IMR-90 (cell line): ENCODE results near the gene EGF. TPM values are rescaled to one million over a fixed set of nuclear protein-coding genes. Genes with fewer than 3 reads are reported as not detected.

Source experiments
- ATAC-seq: fragments of 200-7000 bp; cut with Tn5 transposase; 2 replicates; pipeline ENCODE4 v1.9.1; 2020; ENCODE audit warnings: low read depth, mild to moderate bottlenecking, moderate library complexity
- BruUV-seq: library from RNA; stranded (reverse); fragments of 400-500 nt; replicated peaks from 2 replicates; lab custom pipeline; 2021; lab: Mats Ljungman, UMichigan
- CTCF ChIA-PET: fragments of 300-600 bp; formaldehyde crosslinking; extraction: SDS; loops from one replicate; lab custom pipeline; 2021; ENCODE audit warnings: antibody characterized with exemption; lab: Yijun Ruan, JAX
- POLR2A ChIA-PET: fragments of 300-600 bp; sonication (Branson Sonifier 250); formaldehyde crosslinking; loops from one replicate; lab custom pipeline; 2022; ENCODE audit warnings: antibody characterized with exemption; ENCODE audit not compliant: unreplicated experiment; lab: Charles Lee
- DNase-seq: peaks from one replicate; pipeline ENCODE4 v3.0.0; 2013
- H2AFZ ChIP-seq: replicated peaks from 2 replicates; pipeline ENCODE3; 2013; ENCODE audit warnings: low read length, mild to moderate bottlenecking; ENCODE audit not compliant: poor library complexity
- H2AK5ac ChIP-seq: 2 replicates; pipeline ENCODE4 v1.6.1; 2013; ENCODE audit warnings: low read depth, low read length, inconsistent platforms
- H2AK9ac ChIP-seq: replicated peaks from 2 replicates; pipeline ENCODE3; 2013; ENCODE audit warnings: mild to moderate bottlenecking, low read depth, low read length, moderate library complexity; ENCODE audit not compliant: poor library complexity
- H2BK120ac ChIP-seq: 2 replicates; pipeline ENCODE4 v1.6.1; 2013; ENCODE audit warnings: low read depth, low read length, inconsistent platforms
- H2BK15ac ChIP-seq: 3 replicates; pipeline ENCODE4 v1.6.1; 2013; ENCODE audit warnings: low read depth, low read length, inconsistent platforms
- H2BK20ac ChIP-seq: 2 replicates; pipeline ENCODE4 v1.6.1; 2013; ENCODE audit warnings: low read depth, mild to moderate bottlenecking, inconsistent platforms, low read length, moderate library complexity
- H2BK5ac ChIP-seq: 2 replicates; pipeline ENCODE4 v1.6.1; 2013; ENCODE audit warnings: mild to moderate bottlenecking, low read depth, low read length, inconsistent platforms; ENCODE audit not compliant: poor library complexity, severe bottlenecking
- H3K14ac ChIP-seq: replicated peaks from 2 replicates; pipeline ENCODE4 v1.6.1; 2013; ENCODE audit warnings: low read depth, low read length, inconsistent platforms
- H3K18ac ChIP-seq: 2 replicates; pipeline ENCODE4 v1.6.1; 2013; ENCODE audit warnings: low read depth, low read length, control low read depth
- H3K23ac ChIP-seq: 2 replicates; pipeline ENCODE4 v1.6.1; 2013; ENCODE audit warnings: low read depth, low read length, inconsistent platforms
- H3K27ac ChIP-seq: 2 replicates; pipeline ENCODE4 v1.5.1; 2013; ENCODE audit warnings: mild to moderate bottlenecking, control low read depth, low read length; ENCODE audit not compliant: insufficient read depth
- H3K27me3 ChIP-seq: 2 replicates; pipeline ENCODE4 v1.6.1; 2013; ENCODE audit warnings: low read length; ENCODE audit not compliant: control insufficient read depth, insufficient read depth
- H3K36me3 ChIP-seq: 2 replicates; pipeline ENCODE4 v1.6.1; 2013; ENCODE audit warnings: low read length, mixed read lengths; ENCODE audit not compliant: control insufficient read depth, insufficient read depth
- H3K4ac ChIP-seq: 2 replicates; pipeline ENCODE4 v1.6.1; 2013; ENCODE audit warnings: low read depth, low read length, inconsistent platforms
- H3K4me1 ChIP-seq: 2 replicates; pipeline ENCODE4 v1.6.1; 2013; ENCODE audit warnings: low read length, mixed read lengths; ENCODE audit not compliant: control insufficient read depth, insufficient read depth
- H3K4me2 ChIP-seq: 2 replicates; pipeline ENCODE4 v1.6.1; 2013; ENCODE audit warnings: low read depth, mild to moderate bottlenecking, control low read depth, low read length, moderate library complexity
- H3K4me3 ChIP-seq: 2 replicates; pipeline ENCODE4 v1.5.1; 2013; ENCODE audit warnings: low read depth, mild to moderate bottlenecking, control low read depth, low read length, moderate library complexity; ENCODE audit not compliant: insufficient read depth
- H3K56ac ChIP-seq: 2 replicates; pipeline ENCODE4 v1.6.1; 2013; ENCODE audit warnings: low read length, inconsistent platforms; ENCODE audit not compliant: insufficient read depth; ENCODE audit errors: extremely low read depth
- H3K79me1 ChIP-seq, 2 experiments: 2 replicates each; pipeline ENCODE4 v1.6.1; 2013; ENCODE audit warnings: low read length in 2 of 2, inconsistent platforms in 1 of 2, low read depth in 1 of 2
- H3K9ac ChIP-seq: 2 replicates; pipeline ENCODE4 v1.6.1; 2013; ENCODE audit warnings: low read depth, low read length, control low read depth
- H3K9me1 ChIP-seq: 2 replicates; pipeline ENCODE4 v1.6.1; 2013; ENCODE audit warnings: low read length, inconsistent platforms; ENCODE audit not compliant: insufficient read depth
- H3K9me3 ChIP-seq: 2 replicates; pipeline ENCODE4 v1.6.1; 2013; ENCODE audit warnings: low read length; ENCODE audit not compliant: control insufficient read depth, insufficient read depth
- H4K20me1 ChIP-seq: 2 replicates; pipeline ENCODE4 v1.6.1; 2013; ENCODE audit warnings: low read length, inconsistent platforms; ENCODE audit not compliant: insufficient read depth
- H4K5ac ChIP-seq: 2 replicates; pipeline ENCODE4 v1.6.1; 2013; ENCODE audit warnings: mild to moderate bottlenecking, low read depth, low read length, control low read depth
- H4K8ac ChIP-seq, 2 experiments: 2 replicates each; pipeline ENCODE4 v1.6.1; 2013; ENCODE audit warnings: low read depth in 2 of 2, low read length in 2 of 2, control low read depth in 1 of 2, inconsistent platforms in 1 of 2
- H4K91ac ChIP-seq: 2 replicates; pipeline ENCODE4 v1.6.1; 2013; ENCODE audit warnings: low read depth, low read length, inconsistent platforms; ENCODE audit not compliant: insufficient read depth
- CEBPB ChIP-seq: IDR thresholded peaks from 2 replicates; pipeline ENCODE4 v1.6.1; 2012; ENCODE audit warnings: low read depth, low read length, improper control_type of control experiment
- CHD1 ChIP-seq: IDR thresholded peaks from 2 replicates; pipeline ENCODE4 v1.6.1; 2012; ENCODE audit warnings: low read depth, low read length, improper control_type of control experiment
- ELK1 ChIP-seq: fragments of 150-350 bp; IDR thresholded peaks from 2 replicates; pipeline ENCODE4 v1.6.1; 2016; ENCODE audit warnings: low read depth, mild to moderate bottlenecking, low read length, moderate library complexity, borderline replicate concordance
- FOS ChIP-seq: fragments of 150-350 bp; IDR thresholded peaks from 2 replicates; pipeline ENCODE4 v1.6.1; 2016; ENCODE audit warnings: low read depth, low read length
- MXI1 ChIP-seq: IDR thresholded peaks from 2 replicates; pipeline ENCODE4 v1.6.1; 2012; ENCODE audit warnings: low read depth, mild to moderate bottlenecking, low read length, moderate library complexity, borderline replicate concordance
- RCOR1 ChIP-seq: IDR thresholded peaks from 2 replicates; pipeline ENCODE4 v1.6.1; 2012; ENCODE audit warnings: mild to moderate bottlenecking, low read length, improper control_type of control experiment; ENCODE audit not compliant: insufficient replicate concordance
- USF2 ChIP-seq: fragments of 150-350 bp; IDR thresholded peaks from 2 replicates; pipeline ENCODE4 v1.6.1; 2017; ENCODE audit warnings: mild to moderate bottlenecking, antibody characterized with exemption, low read length, low read depth
- WGBS, 2 experiments: methylation state at CpG; one replicate each; pipeline versions ENCODE4 v1.1.5 to v1.1.7; 2013; ENCODE audit warnings: missing lambda C conversion rate in 2 of 2; ENCODE audit not compliant: insufficient read length in 1 of 2; ENCODE audit errors: extremely low coverage in 2 of 2; 5-methylcytosine and 5-hydroxymethylcytosine counted together
- dilution Hi-C: fragments of 300-500 bp; cut with HindIII; formaldehyde crosslinking; loops from one replicate; pipeline ENCODE4 v1.14.3; 2018; ENCODE audit warnings: low sequenced_read_pairs; ENCODE audit not compliant: unreplicated experiment
- in situ Hi-C: fragments of 300-500 bp; cut with MboI; formaldehyde crosslinking; loops from 3 replicates; pipeline ENCODE4 v1.14.3; 2019; ENCODE audit warnings: low sequenced_read_pairs, inconsistent platforms, mixed read lengths
- intact Hi-C: fragments of 100-400 bp; cut with micrococcal nuclease; formaldehyde crosslinking; loops from 2 replicates; pipeline ENCODE4 v1.10.0; 2022
- polyA plus RNA-seq, 3 experiments: library from polyadenylated mRNA; depleted of rRNA; stranded (reverse); fragments of >200 nt; gene quantifications; 2 replicates each; pipeline ENCODE4 v1.2.3, GENCODE V29; 2012; ENCODE audit warnings: low replicate concordance in 1 of 3
- total RNA-seq: library from RNA; depleted of rRNA; stranded (reverse); fragments of >200 nt; gene quantifications from 2 replicates; pipeline ENCODE4 v1.2.3, GENCODE V29; 2012

Gene EGF
- total and polyA plus RNA-seq, 2 of the 4 experiments (the other 2 are of a cell fraction): 1.7 to 2.2 TPM

DNA sequence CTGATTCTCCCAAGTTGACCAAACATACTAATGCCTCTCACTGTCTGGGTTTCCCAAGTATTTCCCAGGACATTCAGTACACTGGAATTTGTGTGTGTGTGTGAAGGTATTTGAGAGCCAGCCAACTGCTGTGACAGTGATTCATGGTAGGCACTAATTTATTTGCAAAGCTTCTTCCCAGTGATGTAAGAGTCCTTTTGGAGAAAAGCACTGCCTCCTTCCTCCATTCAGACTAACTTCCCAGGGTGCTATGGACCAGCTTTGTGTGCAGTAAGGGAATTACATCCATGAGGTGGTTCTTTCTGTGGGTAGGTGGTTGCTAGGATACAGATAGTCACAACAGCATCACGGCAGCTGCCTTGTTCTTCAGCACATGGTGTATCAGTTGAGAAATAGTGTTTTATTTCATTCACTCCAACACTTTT, 8.7 kb downstream of the EGF start:
- Histone ChIP-seq H3K14ac (no peak overlapping the region), H3K79me1 (no peaks in the 10 kb centered on the region), H4K8ac (no peak overlapping the region), H3K27me3 (no peaks in the 10 kb centered on the region), H3K9me1 (no peaks in the 10 kb centered on the region), H4K5ac (no peak overlapping the region), H3K18ac (no peak overlapping the region), H4K20me1 (no peaks in the 10 kb centered on the region), H2AK9ac (no peak overlapping the region), H3K56ac (no peak overlapping the region), H3K23ac (no peak overlapping the region), H3K36me3 (no peaks in the 10 kb centered on the region), H3K9ac (no peak overlapping the region), H2BK20ac (no peak overlapping the region), H3K27ac (no peak overlapping the region), H3K4ac (no peak overlapping the region), H4K91ac (no peak overlapping the region), H3K4me1 (peaks cover 1% of the 10 kb centered on the region; the same call in 1 of the 2 replicates), H2AFZ (no peak overlapping the region), H2AK5ac (no peak overlapping the region), H3K4me3 (no peak overlapping the region), H2BK5ac (no peak overlapping the region), H3K4me2 (no peak overlapping the region), H2BK120ac (no peak overlapping the region), H3K9me3 (no peaks in the 10 kb centered on the region), H2BK15ac (no peak overlapping the region)
- ChIA-PET CTCF (no interaction called here), POLR2A (no interaction called here)
- in situ Hi-C loops (no loop called here), intact Hi-C loops (no loop called here), dilution Hi-C loops (no loop called here)
- no TSS peak for BruUV-seq
- TF ChIP-seq ELK1: no peak
- no peak for TF ChIP-seq USF2
- peak; percentile 8; the same call in 1 of the 2 replicates for TF ChIP-seq CEBPB
- 0 out of 2 replicates have a peak, but pooled peaks have one; percentile 2 for TF ChIP-seq FOS
- TF ChIP-seq RCOR1: no peak
- no peak for TF ChIP-seq CHD1
- TF ChIP-seq MXI1: no peak
- ATAC-seq (peak; percentile 63), DNase-seq (peak; percentile 86)
- WGBS, 2 experiments: no CpG with 5 or more reads among the region's 1 CpG
